NT2/D1 (cell line): ENCODE measurements around the gene SORBS1.

Source experiments
- SUZ12 ChIP-seq: IDR thresholded peaks from 2 replicates; pipeline ENCODE4 v1.6.1; 2011; ENCODE audit not compliant: insufficient read length, insufficient read depth; ENCODE audit errors: extremely low read depth
- ZNF274 ChIP-seq: IDR thresholded peaks from 2 replicates; pipeline ENCODE4 v1.6.1; 2011; ENCODE audit warnings: mild to moderate bottlenecking, low read depth, low read length

- TF ChIP-seq SUZ12 (no peak), ZNF274 (no peak)
Measured at GRCh38 chr10:95536894-95537541, 24.2 kb downstream of the SORBS1 start.
